ENCODE measurements around the gene RIN1.
"Not testable (repeated sequence)": the region's sequence is repeated elsewhere in the genome, so short reads cannot be mapped to it uniquely, and the experiment has no call there.

Gene RIN1

GRCh38 chr11:66334605-66335442, 1.4 kb downstream of the RIN1 start:
- no peak for DNase-seq (ENCODE audit: low read depth, low spot score)

- DNase-seq (ENCODE audit: low read depth, low spot score) = no peak
Measured at GRCh38 chr11:66333896-66334604, 2.2 kb downstream of the RIN1 start.

GRCh38 chr11:66333220-66333877, 2.9 kb downstream of the RIN1 start:
- no peak for DNase-seq (ENCODE audit: low read depth, low spot score)

GRCh38 chr11:66332371-66333219, 3.6 kb downstream of the RIN1 start:
- DNase-seq (ENCODE audit: low read depth, low spot score) = no peak

- no peak for DNase-seq (ENCODE audit: low read depth, low spot score)
Measured at GRCh38 chr11:66331542-66332370, 4.5 kb downstream of the RIN1 start.

- DNase-seq (ENCODE audit: low read depth, low spot score) = no peak
Measured at GRCh38 chr11:66330931-66331330, 5.3 kb downstream of the RIN1 start.

GRCh38 chr11:66329165-66329673, 7.0 kb downstream of the RIN1 start:
- no peak for DNase-seq (ENCODE audit: low read depth, low spot score)

GRCh38 chr11:66328302-66329144, 7.7 kb downstream of the RIN1 start:
- peak; percentile 85 for DNase-seq (ENCODE audit: low read depth, low spot score)

GRCh38 chr11:66328031-66328301, 8.3 kb downstream of the RIN1 start:
- DNase-seq (ENCODE audit: low read depth, low spot score) = no peak

- DNase-seq (ENCODE audit: low read depth, low spot score) = peak; percentile 59
Measured at GRCh38 chr11:66327171-66328030, 8.8 kb downstream of the RIN1 start.

- DNase-seq (ENCODE audit: low read depth, low spot score) = peak; percentile 52
Measured at GRCh38 chr11:66326261-66327111, 9.7 kb downstream of the RIN1 start.

GRCh38 chr11:66325263-66325671, 11.0 kb downstream of the RIN1 start:
- no peak for DNase-seq (ENCODE audit: low read depth, low spot score)

GRCh38 chr11:66324664-66325063, 11.6 kb downstream of the RIN1 start:
- peak; percentile 67 for DNase-seq (ENCODE audit: low read depth, low spot score)

GRCh38 chr11:66323684-66324083, 12.6 kb downstream of the RIN1 start:
- no peak for DNase-seq (ENCODE audit: low read depth, low spot score)

- no peak for DNase-seq (ENCODE audit: low read depth, low spot score)
Measured at GRCh38 chr11:66322732-66323427, 13.4 kb downstream of the RIN1 start.

- DNase-seq (ENCODE audit: low read depth, low spot score) = no peak
Measured at GRCh38 chr11:66321606-66322005, 14.6 kb downstream of the RIN1 start.

- DNase-seq (ENCODE audit: low read depth, low spot score) = not testable (repeated sequence)
Measured at GRCh38 chr11:66320748-66321147, 15.5 kb downstream of the RIN1 start.

Data from astrocyte of the hippocampus (primary cell).